HCT116 (cell line): ENCODE data around the gene ZMYM2. TPM values are rescaled to one million over a fixed set of nuclear protein-coding genes. Genes with fewer than 3 reads are reported as not detected.

Experiments
- ATAC-seq: fragments of 200-7000 bp; cut with Tn5 transposase; 2 replicates; pipeline ENCODE4 v1.9.1; 2020; ENCODE audit warnings: mild to moderate bottlenecking, moderate library complexity
- BruUV-seq: library from RNA; stranded (reverse); fragments of 400-500 nt; replicated peaks from 2 replicates; lab custom pipeline; 2021; lab: Mats Ljungman, UMichigan
- CTCF ChIA-PET: fragments of 300-600 bp; sonication (Branson Sonifier 250); formaldehyde crosslinking; loops from one replicate; lab custom pipeline; 2021; ENCODE audit warnings: antibody characterized with exemption; lab: Charles Lee
- POLR2A ChIA-PET: fragments of 300-600, 350-600 bp; sonication (Branson Sonifier 250); formaldehyde crosslinking; loops from one replicate; lab custom pipeline; 2021; ENCODE audit warnings: antibody characterized with exemption; lab: Charles Lee
- RAD21 ChIA-PET, 2 experiments: fragments of 300-600 bp; sonication (Branson Sonifier 250); formaldehyde crosslinking; loops; one replicate each; lab custom pipeline; 2023; ENCODE audit warnings: low total read pairs in 2 of 2; ENCODE audit not compliant: uncharacterized antibody in 2 of 2, unreplicated experiment in 2 of 2, low non-redundant PET in 1 of 2; lab: Charles Lee
- DNase-seq: peaks from one replicate; pipeline ENCODE4 v3.0.0-alpha.2; 2010; ENCODE audit warnings: low read depth, low spot score
- H2AFZ ChIP-seq: fragments of 200-600 bp; shearing (Covaris generic), sonication (generic); 2 replicates; pipeline ENCODE4 v1.6.1; 2017; ENCODE audit warnings: low read depth, mixed run types, mixed read lengths, antibody characterized with exemption, low read length; ENCODE audit not compliant: poor library complexity, severe bottlenecking
- H3K27ac ChIP-seq: 2 replicates; pipeline ENCODE4 v1.5.1; 2012; ENCODE audit warnings: low read depth, low read length
- H3K27me3 ChIP-seq: fragments of 200-600 bp; sonication (generic); 2 replicates; pipeline ENCODE4 v1.6.1; 2016; ENCODE audit warnings: mixed run types, low read length, mixed read lengths; ENCODE audit not compliant: insufficient read depth
- H3K36me3 ChIP-seq, 2 experiments: fragments of 200-500 bp in 1 of 2; fragments of 200-600 bp in 1 of 2; sonication (Bioruptor generic) in 1 of 2; sonication (generic) in 1 of 2; 2 replicates each; pipeline versions ENCODE4 v1.5.1 to v1.6.1; 2014 to 2016; ENCODE audit warnings: low read length in 2 of 2, inconsistent platforms in 1 of 2, mixed read lengths in 1 of 2, mixed run types in 1 of 2; ENCODE audit not compliant: insufficient read depth in 2 of 2, control insufficient read depth in 1 of 2
- H3K4me1 ChIP-seq, 2 experiments: fragments of 200-600 bp in 1 of 2; sonication (generic) in 1 of 2; 2 replicates each; pipeline versions ENCODE4 v1.5.1 to v1.6.1; 2012 to 2017; ENCODE audit warnings: low read length in 2 of 2, inconsistent platforms in 1 of 2, mild to moderate bottlenecking in 1 of 2, mixed read lengths in 1 of 2, mixed run types in 1 of 2, moderate library complexity in 1 of 2; ENCODE audit not compliant: insufficient read depth in 2 of 2, control insufficient read depth in 1 of 2
- H3K4me2 ChIP-seq: fragments of 200-600 bp; sonication (generic); 2 replicates; pipeline ENCODE4 v1.6.1; 2017; ENCODE audit warnings: mixed run types, low read length, mixed read lengths
- H3K4me3 ChIP-seq, 2 experiments: fragments of 200-600 bp in 1 of 2; sonication (generic) in 1 of 2; replicated peaks in 1 of 2; 2 replicates each; pipeline ENCODE4 v1.5.1; 2011 to 2016; ENCODE audit warnings: low read length in 2 of 2, control low read depth in 1 of 2, low read depth in 1 of 2, mild to moderate bottlenecking in 1 of 2, mixed read lengths in 1 of 2, mixed run types in 1 of 2
- H3K79me2 ChIP-seq: fragments of 200-600 bp; sonication (generic); 2 replicates; pipeline ENCODE4 v1.6.1; 2017; ENCODE audit warnings: mild to moderate bottlenecking, mixed run types, low read length, moderate library complexity, mixed read lengths; ENCODE audit not compliant: insufficient read depth
- H3K9ac ChIP-seq: fragments of 200-600 bp; sonication (generic); 2 replicates; pipeline ENCODE4 v1.6.1; 2016; ENCODE audit warnings: low read length, mixed read lengths
- H3K9me2 ChIP-seq: fragments of 200-600 bp; sonication (generic), shearing (Covaris generic); 2 replicates; pipeline ENCODE4 v1.6.1; 2017; ENCODE audit warnings: mixed run types, mild to moderate bottlenecking, moderate library complexity; ENCODE audit not compliant: insufficient read depth
- H3K9me3 ChIP-seq, 2 experiments: fragments of 200-500 bp in 1 of 2; fragments of 200-600 bp in 1 of 2; sonication (Bioruptor generic) in 1 of 2; sonication (generic) in 1 of 2; 2 replicates each; pipeline ENCODE4 v1.6.1; 2014 to 2017; ENCODE audit warnings: low read length in 2 of 2, mixed read lengths in 2 of 2, inconsistent platforms in 1 of 2, low read depth in 1 of 2, mild to moderate bottlenecking in 1 of 2, mixed run types in 1 of 2, moderate library complexity in 1 of 2; ENCODE audit not compliant: control insufficient read depth in 1 of 2, insufficient read depth in 1 of 2
- H4K20me1 ChIP-seq: fragments of 200-600 bp; sonication (generic), shearing (Covaris generic); 2 replicates; pipeline ENCODE4 v1.6.1; 2017; ENCODE audit warnings: mixed run types, mild to moderate bottlenecking, moderate library complexity; ENCODE audit not compliant: insufficient read depth
- CBX3 ChIP-seq: IDR thresholded peaks from 2 replicates; pipeline ENCODE4 v1.6.1; 2012; ENCODE audit warnings: low read depth
- CEBPB ChIP-seq: IDR thresholded peaks from 2 replicates; pipeline ENCODE4 v1.6.1; 2012; ENCODE audit warnings: low read depth
- CTCF ChIP-seq, 3 experiments: fragments of 200-600 bp in 1 of 3; sonication (generic) in 1 of 3; IDR thresholded peaks in 2 of 3; conservative IDR thresholded peaks in 1 of 3; 2 replicates each; pipeline ENCODE4 v1.5.1; 2012 to 2017; ENCODE audit warnings: low read depth in 2 of 3, low read length in 2 of 3, antibody characterized with exemption in 1 of 3, borderline replicate concordance in 1 of 3, control low read depth in 1 of 3, mild to moderate bottlenecking in 1 of 3, mixed read lengths in 1 of 3, mixed run types in 1 of 3, moderate library complexity in 1 of 3; ENCODE audit not compliant: insufficient read depth in 1 of 3
- ELF1 ChIP-seq: IDR thresholded peaks from 2 replicates; pipeline ENCODE4 v1.6.1; 2012; ENCODE audit warnings: low read depth, borderline replicate concordance
- EZH2 ChIP-seq: fragments of 200-600 bp; sonication (generic); IDR thresholded peaks from 2 replicates; pipeline ENCODE4 v1.6.1; 2017; ENCODE audit warnings: antibody characterized with exemption, mixed run types
- EZH2phosphoT487 ChIP-seq: fragments of 200-600 bp; IDR thresholded peaks from 2 replicates; pipeline ENCODE4 v1.6.1; 2018; ENCODE audit warnings: antibody characterized with exemption, borderline replicate concordance
- JUND ChIP-seq: IDR thresholded peaks from 2 replicates; pipeline ENCODE4 v1.6.1; 2012
- POLR2A ChIP-seq: IDR thresholded peaks from 2 replicates; pipeline ENCODE4 v1.7.0; 2011; ENCODE audit warnings: borderline replicate concordance; ENCODE audit not compliant: insufficient read depth, insufficient read length; ENCODE audit errors: extremely low read depth
- POLR2AphosphoS5 ChIP-seq: IDR thresholded peaks from 2 replicates; pipeline ENCODE4 v1.6.1; 2011; ENCODE audit warnings: mild to moderate bottlenecking, low read depth, low read length, moderate library complexity
- RAD21 ChIP-seq: IDR thresholded peaks from 2 replicates; pipeline ENCODE4 v1.6.1; 2012; ENCODE audit warnings: low read depth, mild to moderate bottlenecking
- REST ChIP-seq: IDR thresholded peaks from 2 replicates; pipeline ENCODE4 v1.6.1; 2012; ENCODE audit warnings: low read depth
- SIN3A ChIP-seq: IDR thresholded peaks from 2 replicates; pipeline ENCODE4 v1.6.1; 2012; ENCODE audit warnings: low read depth
- SP1 ChIP-seq: IDR thresholded peaks from 2 replicates; pipeline ENCODE4 v1.6.1; 2012; ENCODE audit warnings: low read depth
- SRF ChIP-seq: IDR thresholded peaks from 2 replicates; pipeline ENCODE4 v1.6.1; 2012; ENCODE audit warnings: low read depth
- TCF7L2 ChIP-seq: IDR thresholded peaks from 2 replicates; pipeline ENCODE4 v1.7.0; 2011; ENCODE audit warnings: borderline replicate concordance, inconsistent platforms; ENCODE audit not compliant: insufficient read depth, insufficient read length; ENCODE audit errors: extremely low read depth
- YY1 ChIP-seq: IDR thresholded peaks from 2 replicates; pipeline ENCODE4 v1.6.1; 2011; ENCODE audit warnings: low read length, low read depth, moderate library complexity, mild to moderate bottlenecking; ENCODE audit not compliant: insufficient replicate concordance; ENCODE audit errors: extremely low read depth
- ZBTB33 ChIP-seq: IDR thresholded peaks from 2 replicates; pipeline ENCODE4 v1.6.1; 2011; ENCODE audit warnings: mild to moderate bottlenecking, low read length, moderate library complexity; ENCODE audit not compliant: insufficient replicate concordance; ENCODE audit errors: extremely low read depth
- ZFX ChIP-seq: fragments of 450-650 bp; IDR thresholded peaks from 2 replicates; pipeline ENCODE4 v1.6.1; 2017
- intact Hi-C: fragments of 100-400 bp; cut with micrococcal nuclease; formaldehyde crosslinking; loops from 2 replicates; pipeline ENCODE4 v1.10.0; 2022
- total RNA-seq: library from RNA; stranded (reverse); gene quantifications from one replicate; pipeline ENCODE4 v1.2.1, GENCODE V29; 2021; ENCODE audit not compliant: unreplicated experiment

ZMYM2 gene
- total RNA-seq, 1 experiment from 2014 or later = 53.0 TPM

GRCh38 chr13:20044086-20044485 lies 85.6 kb downstream of the ZMYM2 start:
- no peak overlapping the region for H2AFZ ChIP-seq
- ATAC-seq (no peak), DNase-seq (no peak)
- no peaks in the 10 kb centered on the region for H3K4me1 ChIP-seq
- no peaks in the 10 kb centered on the region for H3K9me3 ChIP-seq
- ChIA-PET POLR2A (no interaction called here), RAD21 (no interaction called here), CTCF (no interaction called here)
- no peak overlapping the region for H3K27ac ChIP-seq
- intact Hi-C loops = no loop called here
- no peaks in the 10 kb centered on the region for H3K9me2 ChIP-seq
- H4K20me1 ChIP-seq = peaks cover 4% of the 10 kb centered on the region; the same call in 1 of the 2 replicates
- H3K79me2 ChIP-seq = peaks cover 35% of the 10 kb centered on the region; the same call in 1 of the 2 replicates
- no TSS peak for BruUV-seq
- H3K27me3 ChIP-seq = no peaks in the 10 kb centered on the region
- H3K4me3 ChIP-seq = no peak overlapping the region
- H3K9ac ChIP-seq = no peak overlapping the region
- no peak overlapping the region for H3K4me2 ChIP-seq
- peaks cover 0 to 7% of the 10 kb centered on the region in 2 experiments; a peak in 2 of 4 replicates for H3K36me3 ChIP-seq
- no peak for TF ChIP-seq SP1
- no peak for TF ChIP-seq ZBTB33
- no peak for TF ChIP-seq EZH2
- TF ChIP-seq POLR2A = no peak
- TF ChIP-seq CTCF (IDR thresholded peaks at IDR 0.05 in 2 of 3, conservative IDR thresholded peaks at IDR 0.05 in 1 of 3; ENCODE audit: borderline replicate concordance in 1 of 3, insufficient read depth in 1 of 3, low read depth in 2 of 3, low read length in 2 of 3) = no peak
- TF ChIP-seq SRF = no peak
- no peak for TF ChIP-seq EZH2phosphoT487
- TF ChIP-seq TCF7L2 = no peak
- TF ChIP-seq POLR2AphosphoS5 = no peak
- TF ChIP-seq ELF1 = no peak
- no peak for TF ChIP-seq REST
- TF ChIP-seq YY1 = no peak
- TF ChIP-seq RAD21 = no peak
- TF ChIP-seq ZFX = no peak
- TF ChIP-seq JUND = no peak
- no peak for TF ChIP-seq CBX3
- no peak for TF ChIP-seq SIN3A
- TF ChIP-seq CEBPB = no peak
